ENCODE data around the gene NTNG1. TPM values are rescaled to one million over a fixed set of nuclear protein-coding genes. Genes with fewer than 3 reads are reported as not detected.
"Not testable (repeated sequence)": the region's sequence is repeated elsewhere in the genome, so short reads cannot be mapped to it uniquely, and the experiment has no call there.

NTNG1 gene
- polyA plus RNA-seq: under 1 TPM; 0.07 to 0.79 (median 0.43) TPM

DNA sequence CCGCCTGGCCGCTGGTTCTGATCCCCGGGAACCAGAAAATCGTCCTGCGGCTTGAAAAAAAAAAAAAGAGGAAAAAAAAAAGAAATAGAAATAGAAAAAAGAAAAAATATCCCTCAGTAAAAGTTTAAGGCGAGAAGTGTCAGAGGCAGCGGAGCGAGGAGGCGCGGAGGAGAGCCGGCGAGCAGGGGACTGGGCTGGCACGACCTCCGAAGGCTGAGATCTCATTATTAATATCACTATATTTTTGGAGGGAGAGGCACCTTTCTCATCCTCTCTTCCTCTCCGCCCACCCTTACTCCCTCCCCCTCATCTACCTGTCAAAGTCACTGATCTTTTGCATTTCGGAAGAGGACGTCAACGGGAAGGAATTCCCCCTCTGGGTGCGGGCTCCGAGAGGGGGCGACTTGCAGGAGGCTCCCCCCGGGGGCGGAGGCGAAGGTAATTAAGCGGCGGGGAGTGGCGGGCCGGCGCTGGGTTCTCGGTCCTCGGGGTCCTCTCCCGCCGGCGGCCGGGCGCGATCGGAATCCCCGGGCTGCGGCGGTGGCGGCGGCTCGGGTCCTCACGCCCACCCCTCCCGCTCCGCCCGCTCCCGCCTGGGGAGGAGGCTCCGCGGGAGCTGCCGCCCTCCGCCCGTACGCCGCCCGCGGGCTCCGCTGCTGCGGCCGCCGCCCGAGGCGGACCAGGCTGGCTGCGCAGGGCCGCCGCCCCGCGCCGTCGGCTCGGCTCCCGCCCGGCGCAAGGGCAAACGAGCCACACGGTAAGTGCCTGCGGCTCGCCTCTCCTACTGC, at the start of gene NTNG1:
Gene NTNG1 (plus strand): TSS at position 337 of the 788 bp plus-strand sequence.
- WGBS, 3 donors: 1% methylated on average over 65 to 79 of the region's 79 CpGs
- H3K27ac ChIP-seq (ENCODE audit: low read depth, low read length): no peak within 1 kb of the TSS

DNA sequence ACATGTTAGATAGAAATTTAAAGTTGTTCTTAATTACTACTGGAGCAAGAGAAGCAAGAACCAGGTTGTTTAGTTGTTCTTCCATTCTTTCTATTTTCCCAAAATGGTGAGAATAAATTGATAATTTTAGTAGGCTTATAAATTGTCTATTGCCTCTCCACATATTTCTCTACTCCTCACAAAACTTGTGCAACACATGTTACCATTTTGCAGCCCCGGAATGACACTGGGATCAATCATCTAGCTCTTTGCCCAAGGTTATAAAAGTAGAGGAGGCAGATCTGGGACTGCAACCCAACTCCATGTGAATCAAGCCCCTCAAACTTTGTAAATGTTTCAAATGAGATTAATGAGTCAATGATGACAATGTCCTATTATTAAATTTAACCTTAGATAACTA, 49.4 kb upstream of the NTNG1 start:
- no peak overlapping the region for H3K27ac ChIP-seq (ENCODE audit: low read depth, low read length)

DNA sequence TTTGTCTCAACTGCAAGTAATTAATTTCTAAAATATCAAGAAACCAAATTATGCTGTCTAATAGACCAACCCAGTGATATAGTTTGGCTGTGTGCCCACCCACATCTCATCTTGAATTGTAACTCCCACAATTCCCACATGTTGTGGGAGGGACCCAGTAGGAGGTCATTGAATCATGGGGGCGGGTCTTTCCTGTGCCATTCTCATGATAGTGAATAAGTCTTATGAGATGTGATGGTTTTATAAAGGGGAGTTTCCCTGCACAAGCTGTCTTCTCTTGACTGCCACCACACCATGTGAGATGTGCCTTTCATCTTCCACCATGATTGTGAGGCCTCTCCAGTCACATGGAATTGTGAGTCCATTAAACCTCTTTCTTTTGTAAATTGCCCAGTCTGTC, 47.4 kb upstream of the NTNG1 start:
- 60 to 83% (median 70%) methylated on average over 1 of the region's 1 CpG for WGBS, 3 donors
- H3K27ac ChIP-seq (ENCODE audit: low read depth, low read length): not testable (repeated sequence)

More for the DNA sequence above, 49.4 kb upstream of the NTNG1 start:
- 86 to 97% (median 92%) methylated on average over 1 of the region's 1 CpG for WGBS, 3 donors

DNA sequence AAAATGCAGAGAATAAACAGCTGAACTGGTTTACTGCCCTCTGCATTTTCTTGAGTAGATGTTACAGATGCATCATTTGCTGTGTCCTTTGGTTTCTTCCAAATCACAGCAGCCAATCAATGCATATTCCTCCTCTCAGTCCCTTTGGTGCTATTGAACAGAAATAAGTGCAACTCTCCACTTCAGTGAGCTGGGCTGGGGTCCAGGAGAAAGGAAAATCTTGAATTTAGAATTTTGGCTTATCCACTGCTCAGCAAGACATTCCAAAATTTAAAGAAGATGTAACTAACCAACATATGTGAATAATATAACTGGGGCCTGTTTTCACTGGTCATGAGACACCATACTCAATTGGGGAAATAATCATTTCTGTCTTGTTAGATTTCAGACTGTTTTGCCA, 45.2 kb upstream of the NTNG1 start:
- H3K27ac ChIP-seq (ENCODE audit: low read depth, low read length): no peak overlapping the region

DNA sequence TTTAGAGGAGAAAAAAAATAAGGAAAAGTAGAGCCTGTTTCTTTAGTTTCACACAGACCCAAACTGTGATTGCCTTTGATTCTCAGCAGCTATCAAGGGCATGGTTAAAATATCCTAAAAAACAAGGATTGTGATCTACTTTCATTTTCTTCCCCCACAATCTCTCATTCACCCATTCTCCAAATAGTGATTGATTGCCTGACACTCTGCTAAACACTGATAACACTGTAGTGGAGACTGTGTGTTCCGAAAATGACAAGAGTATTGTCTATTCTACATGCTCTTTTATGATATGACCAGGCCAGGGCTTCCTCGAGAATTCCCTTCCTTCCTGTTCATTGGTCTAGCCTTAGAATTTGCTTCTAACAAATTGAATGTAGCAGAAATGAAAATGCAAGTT, 44.1 kb upstream of the NTNG1 start:
- H3K27ac ChIP-seq (ENCODE audit: low read depth, low read length): no peak overlapping the region
- 35 to 53% (median 40%) methylated on average over 2 of the region's 2 CpGs for WGBS, 3 donors

DNA sequence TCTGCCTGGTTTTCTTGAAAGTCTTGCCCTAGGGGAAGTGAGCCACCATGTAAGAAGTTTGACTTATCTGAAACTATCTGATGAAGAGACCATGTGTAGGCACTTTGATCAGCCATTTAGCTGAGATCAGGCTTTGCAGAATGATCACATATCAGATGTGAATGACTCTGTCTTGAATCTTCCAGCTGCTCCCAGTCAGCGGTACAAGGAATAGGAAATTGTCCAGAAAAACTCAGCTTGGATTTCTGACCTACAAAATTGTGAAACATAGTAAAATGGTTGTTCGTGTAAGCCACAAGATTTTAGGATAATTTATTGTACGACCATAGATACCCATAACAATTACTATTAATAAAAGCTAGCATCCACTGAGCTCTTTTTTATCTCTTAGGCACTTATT, 41.9 kb upstream of the NTNG1 start:
- WGBS, 3 donors: 73 to 78% (median 74%) methylated on average over 3 of the region's 3 CpGs
- H3K27ac ChIP-seq (ENCODE audit: low read depth, low read length): no peak overlapping the region

DNA sequence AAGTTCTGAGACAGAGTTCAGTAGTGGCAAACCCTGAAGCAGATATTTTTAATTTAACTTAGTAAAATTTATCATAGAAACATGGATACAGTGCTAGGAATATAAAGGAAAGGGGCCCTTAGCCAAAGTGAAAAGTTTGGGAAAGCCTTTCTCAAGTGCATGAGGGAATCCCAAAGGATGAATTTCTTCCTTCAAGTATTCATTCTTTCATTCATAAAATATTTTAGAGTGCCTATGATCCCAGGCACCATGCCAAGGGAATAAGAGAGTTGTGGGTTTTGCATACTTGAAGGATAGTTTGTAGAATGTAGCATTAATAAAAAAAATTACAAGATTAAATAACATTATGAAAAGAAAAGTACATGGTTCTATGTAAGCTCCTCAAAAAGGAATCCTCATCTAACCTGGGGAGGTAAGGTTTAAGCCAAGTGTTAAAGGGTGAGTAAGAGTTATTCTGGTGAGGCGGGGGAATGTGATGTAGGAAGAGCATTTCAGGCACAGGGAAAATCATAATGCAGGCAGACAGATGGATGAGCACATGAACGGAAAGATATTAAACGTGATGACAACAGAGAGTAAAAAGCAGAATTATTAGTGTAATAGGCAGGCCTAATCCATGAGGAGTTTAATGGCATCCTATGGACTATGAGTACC, 40.4 kb upstream of the NTNG1 start:
- no peak overlapping the region for H3K27ac ChIP-seq (ENCODE audit: low read depth, low read length)
- WGBS, 3 donors: 67 to 76% (median 70%) methylated on average over 3 of the region's 3 CpGs

DNA sequence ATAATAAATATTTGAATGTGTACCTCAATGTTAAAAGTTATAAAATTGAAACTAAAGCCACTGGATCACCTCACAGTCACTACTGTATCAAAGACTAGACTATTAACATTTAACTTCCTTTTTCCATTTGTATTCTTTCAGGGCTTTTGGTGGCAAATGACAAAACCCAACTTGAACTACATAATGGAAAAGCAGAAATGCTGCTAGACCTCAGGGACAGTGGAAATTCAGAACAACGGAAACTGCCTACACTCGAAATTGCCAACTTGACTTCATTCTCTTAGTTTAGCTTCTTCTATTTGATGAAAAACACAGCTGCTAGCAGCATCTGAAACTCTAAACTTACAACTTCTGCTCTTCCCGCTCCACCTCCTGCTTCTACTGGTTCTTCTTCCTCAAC, 34.9 kb upstream of the NTNG1 start:
- H3K27ac ChIP-seq (ENCODE audit: low read depth, low read length): no peak overlapping the region
- 89 to 94% (median 90%) methylated on average over 3 of the region's 3 CpGs for WGBS, 3 donors

DNA sequence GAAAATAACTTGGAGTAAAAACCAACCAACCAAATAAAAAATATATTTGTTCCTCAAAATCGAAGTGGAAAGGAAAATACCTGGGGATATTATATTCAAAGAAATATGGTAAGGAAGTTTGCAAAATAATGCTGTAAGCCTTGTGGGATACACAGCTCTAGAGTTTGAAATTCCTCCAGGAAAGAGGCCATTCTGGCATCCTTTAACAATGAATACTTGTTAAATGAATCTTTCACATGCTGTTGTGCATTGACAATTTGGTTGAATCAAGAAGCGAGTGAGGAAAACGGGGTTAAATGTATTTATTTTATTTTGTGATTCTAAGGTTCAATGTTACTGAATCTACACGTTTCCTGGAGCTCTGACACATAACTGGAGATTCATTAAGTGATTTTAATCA, 30.5 kb upstream of the NTNG1 start:
- 45 to 49% (median 45%) methylated on average over 4 of the region's 4 CpGs for WGBS, 3 donors
- no peak overlapping the region for H3K27ac ChIP-seq (ENCODE audit: low read depth, low read length)

DNA sequence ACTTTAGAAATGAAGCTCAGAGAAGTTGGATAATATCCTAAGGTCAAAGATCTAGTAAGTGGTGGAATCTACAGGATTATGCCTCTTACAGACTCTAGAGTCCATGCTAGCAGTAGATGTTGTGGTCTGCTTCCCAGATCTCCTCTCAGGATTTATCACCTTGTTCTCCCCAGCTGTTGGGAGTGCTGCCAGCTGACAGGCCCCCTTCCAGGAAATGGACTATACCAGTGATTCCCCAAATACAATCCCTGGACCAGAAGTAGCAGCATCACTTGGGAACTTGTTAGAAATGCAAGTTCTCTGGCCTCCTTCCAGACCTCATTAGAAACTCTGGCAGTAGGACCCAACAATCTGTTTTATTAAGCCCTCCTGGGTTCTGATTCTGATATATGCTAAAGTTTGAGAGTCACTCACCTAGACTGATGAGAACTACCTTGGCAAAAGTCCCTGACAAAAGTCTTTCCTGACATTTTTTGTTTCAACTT, 24.5 kb upstream of the NTNG1 start:
- H3K27ac ChIP-seq (ENCODE audit: low read depth, low read length): no peak overlapping the region

DNA sequence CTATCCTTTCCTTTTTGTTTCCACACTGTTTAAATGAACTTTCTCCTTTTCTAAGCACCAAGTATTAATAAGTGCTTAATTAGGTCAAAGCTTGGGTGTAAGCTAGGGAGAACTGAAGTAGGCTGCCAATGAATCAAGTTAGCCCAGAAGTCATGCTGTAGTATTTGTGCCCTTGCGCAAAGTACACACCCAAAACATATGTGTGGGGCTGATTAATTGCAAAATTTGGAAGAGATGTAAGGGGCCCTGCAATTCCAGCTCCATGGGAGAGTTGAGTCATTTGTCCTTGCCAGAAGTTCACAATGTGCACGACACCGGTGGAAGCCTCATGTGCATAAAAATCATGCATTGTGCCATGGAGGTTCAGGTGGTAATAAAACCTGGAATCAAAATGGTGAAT, 18.6 kb upstream of the NTNG1 start:
- no peak overlapping the region for H3K27ac ChIP-seq (ENCODE audit: low read depth, low read length)

DNA sequence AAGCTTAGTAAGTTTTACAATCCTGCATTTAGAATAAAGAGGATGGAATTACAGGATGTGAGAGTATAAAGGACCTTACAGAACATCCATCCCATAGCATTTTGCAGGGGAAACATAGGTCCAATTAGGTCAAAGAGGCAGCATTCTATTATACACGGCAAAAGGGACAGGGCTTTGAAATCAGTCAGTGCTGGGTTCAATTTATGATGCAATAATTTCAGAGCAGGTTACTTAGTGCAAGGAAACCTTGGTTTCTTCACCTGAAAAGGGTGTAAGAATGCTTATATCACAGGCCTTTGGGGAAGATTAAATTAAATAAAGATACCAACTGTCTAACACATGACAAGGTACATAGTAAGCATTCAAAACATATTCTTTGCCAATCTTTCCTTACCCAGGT, 17.1 kb upstream of the NTNG1 start:
- no peak overlapping the region for H3K27ac ChIP-seq (ENCODE audit: low read depth, low read length)
- WGBS, 3 donors: 59 to 75% (median 71%) methylated on average over 1 of the region's 1 CpG

More for the DNA sequence above, 18.6 kb upstream of the NTNG1 start:
- 91 to 92% (median 92%) methylated on average over 3 of the region's 3 CpGs for WGBS, 3 donors

DNA sequence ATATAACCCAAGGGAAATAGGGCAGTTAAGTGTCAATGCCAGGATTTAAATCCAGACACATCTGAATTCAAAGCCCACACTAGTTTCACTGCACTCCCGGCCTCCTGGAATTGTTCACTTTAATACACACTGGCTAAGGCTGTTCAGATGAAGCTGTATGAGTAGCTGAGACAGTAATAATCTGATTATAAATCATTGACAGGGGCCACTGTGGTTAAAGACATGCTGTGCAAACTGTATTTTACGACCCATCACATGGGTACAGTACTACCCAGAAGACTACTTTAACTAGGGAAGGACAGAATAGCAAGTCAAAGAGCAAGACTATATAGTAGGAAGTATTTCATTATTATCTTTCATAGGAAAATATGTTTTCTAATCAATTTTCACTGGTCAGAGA, 16.1 kb upstream of the NTNG1 start:
- 62 to 77% (median 73%) methylated on average over 2 of the region's 2 CpGs for WGBS, 3 donors
- H3K27ac ChIP-seq (ENCODE audit: low read depth, low read length): no peak overlapping the region

DNA sequence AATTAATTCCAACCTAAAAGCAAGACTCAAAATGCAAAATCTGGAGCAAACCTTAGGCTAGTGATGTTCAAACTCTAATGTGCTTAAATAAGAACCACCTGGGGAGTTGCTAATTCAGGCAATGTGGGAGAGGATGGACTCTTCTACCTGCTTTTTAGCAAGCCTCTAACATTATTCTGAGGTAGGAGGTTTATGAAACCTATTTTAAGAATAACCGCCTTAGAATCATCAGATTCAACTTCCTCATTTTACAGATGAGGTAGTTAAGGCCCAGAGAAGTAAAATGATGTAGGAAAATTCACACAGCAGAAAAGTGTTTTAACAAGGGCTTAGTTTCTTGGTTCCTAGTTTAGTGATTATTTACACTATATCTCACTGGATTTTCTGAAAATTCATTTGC, 8.6 kb upstream of the NTNG1 start:
- no peak overlapping the region for H3K27ac ChIP-seq (ENCODE audit: low read depth, low read length)
- WGBS, 3 donors: 64 to 76% (median 67%) methylated on average over 1 of the region's 1 CpG

DNA sequence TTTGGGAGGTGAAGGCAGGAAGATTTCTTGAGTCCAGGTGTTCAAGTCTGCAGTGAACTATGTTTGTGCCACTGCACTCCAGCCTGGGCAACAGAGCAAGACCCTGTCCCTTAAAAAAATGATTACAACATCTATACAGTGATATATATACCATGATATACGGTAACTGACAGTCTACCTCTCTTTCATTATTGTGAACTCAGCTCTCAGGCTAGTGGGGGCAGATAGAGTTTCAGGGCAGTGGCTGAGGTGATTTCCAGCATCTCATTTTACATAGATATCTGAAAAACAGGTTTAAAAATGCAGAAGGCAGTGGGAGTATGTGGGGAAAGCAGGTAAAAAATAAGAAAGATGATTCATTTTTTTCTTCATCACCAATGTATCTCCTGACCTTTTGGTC, 8.1 kb upstream of the NTNG1 start:
- 46 to 76% (median 75%) methylated on average over 1 of the region's 1 CpG for WGBS, 3 donors

DNA sequence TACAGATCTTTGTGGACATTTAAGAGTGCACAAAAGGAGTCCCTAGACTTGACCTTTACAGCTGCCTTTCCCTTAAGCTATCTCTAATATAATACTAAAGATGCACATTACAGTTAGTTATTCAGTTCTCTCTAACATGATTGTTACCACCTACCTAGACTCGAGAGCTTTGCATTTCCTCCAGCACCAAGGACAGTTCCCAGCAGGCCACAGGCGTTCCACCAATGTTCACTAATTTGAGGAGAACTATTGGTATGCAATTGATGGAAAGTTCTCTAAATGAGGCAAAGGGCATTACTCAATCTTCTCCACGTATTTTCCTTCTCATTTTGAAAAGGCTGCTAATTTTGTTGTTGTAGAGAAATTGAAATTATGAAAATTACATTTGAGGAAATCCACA, 5.4 kb upstream of the NTNG1 start:
- 2 to 4% (median 2%) methylated on average over 3 of the region's 3 CpGs for WGBS, 3 donors
- H3K27ac ChIP-seq (ENCODE audit: low read depth, low read length): no peak overlapping the region

More for the DNA sequence above, 8.1 kb upstream of the NTNG1 start:
- no peak overlapping the region for H3K27ac ChIP-seq (ENCODE audit: low read depth, low read length)

DNA sequence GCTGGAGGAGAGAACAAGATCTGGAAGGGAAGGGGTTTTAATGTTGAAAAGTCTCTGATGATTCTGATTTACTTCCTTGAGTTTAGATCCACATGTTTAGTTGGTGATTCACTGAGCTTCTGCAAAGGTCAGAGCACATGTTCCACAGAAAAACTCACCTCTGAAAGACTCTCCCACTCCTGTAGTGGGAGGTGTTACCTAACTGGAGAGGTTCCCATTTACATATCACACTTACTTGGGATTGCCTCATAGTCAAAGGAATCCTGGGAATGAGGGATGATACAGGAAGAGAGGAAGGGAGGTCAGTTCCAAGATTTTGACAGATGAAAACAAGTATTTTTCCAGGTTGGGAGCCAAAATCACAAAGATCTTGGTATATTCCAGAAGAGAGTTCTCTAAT, 2.7 kb upstream of the NTNG1 start:
- no peak overlapping the region for H3K27ac ChIP-seq (ENCODE audit: low read depth, low read length)

DNA sequence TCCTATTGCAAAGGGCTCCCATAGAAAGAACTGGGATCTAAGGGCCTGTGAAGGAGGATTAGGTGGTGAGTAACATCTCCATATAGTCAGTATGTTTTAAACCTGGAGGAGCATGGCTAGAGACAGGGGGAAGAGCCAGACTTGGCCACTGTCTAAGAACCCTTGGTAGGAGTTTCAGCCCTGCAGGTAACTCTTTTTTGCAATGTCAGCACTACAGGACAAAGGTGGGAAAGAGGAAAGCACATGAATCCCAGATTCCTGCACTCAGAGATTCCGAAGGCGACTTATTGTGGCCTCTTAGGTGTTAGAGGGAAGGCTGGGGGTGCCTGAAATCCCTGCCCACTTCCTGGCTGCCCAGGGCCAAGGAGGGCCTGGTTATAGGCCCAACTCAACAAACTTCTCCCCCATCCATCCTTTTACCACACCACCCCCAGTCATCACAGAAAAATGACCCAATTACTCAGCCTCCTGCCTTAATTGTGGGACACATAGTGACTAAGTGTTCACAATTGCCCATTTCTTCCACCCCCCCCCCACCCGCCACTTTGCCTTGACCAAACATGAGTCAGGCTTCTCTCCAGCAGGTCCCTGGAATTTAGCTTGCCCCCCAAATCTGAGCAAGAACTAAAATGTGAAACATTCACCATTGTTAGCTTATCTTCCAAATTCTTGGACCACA, 1.9 kb upstream of the NTNG1 start:
- 65 to 97% (median 83%) methylated on average over 3 of the region's 3 CpGs for WGBS, 3 donors

DNA sequence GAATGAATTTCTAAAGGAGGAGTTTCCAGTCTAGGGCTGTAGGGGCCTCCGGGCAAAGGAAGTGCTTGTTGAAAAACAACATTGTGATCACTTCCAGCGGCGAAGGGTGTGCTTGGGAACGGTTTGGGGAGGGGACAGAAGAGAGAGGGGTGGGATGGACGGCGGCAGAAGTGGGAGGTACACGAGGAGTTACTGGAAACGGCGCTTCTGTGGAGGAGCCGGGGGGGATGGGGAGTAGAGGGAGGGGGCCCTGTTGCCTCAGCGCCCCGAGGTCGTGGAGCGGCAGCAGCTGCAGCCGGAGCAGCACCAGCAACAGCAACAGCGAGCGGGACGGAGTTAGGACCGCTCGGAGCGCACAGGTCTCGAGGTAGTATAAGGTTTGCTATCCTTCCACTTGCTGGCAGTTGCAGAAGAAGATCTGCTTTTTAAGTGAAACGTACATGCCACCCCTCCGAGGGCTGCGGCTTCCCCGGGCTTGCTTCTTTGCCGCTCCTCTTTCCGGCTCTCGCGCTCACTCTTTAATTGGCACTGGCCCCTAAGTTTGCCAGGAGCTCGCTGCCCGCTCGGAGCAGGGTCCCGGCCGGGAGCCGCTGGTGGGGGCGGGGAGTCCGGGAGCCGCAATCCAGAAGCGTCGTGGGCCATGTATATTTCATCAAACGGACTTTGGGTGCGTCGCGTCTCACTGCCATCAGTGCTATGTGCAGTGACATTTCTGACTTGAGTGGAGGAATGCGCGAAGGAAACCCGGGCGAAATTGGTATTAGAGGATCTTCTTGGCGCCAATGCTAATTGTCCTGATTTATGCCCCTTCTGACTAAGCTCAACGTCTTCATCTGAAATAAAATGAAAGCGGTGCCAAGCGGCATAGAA, 771 bp upstream of the NTNG1 start:
- no peak overlapping the region for H3K27ac ChIP-seq (ENCODE audit: low read depth, low read length)
- WGBS, 3 donors: 0 to 1% (median 0%) methylated on average over 49 to 53 of the region's 53 CpGs

More for the DNA sequence above, 1.9 kb upstream of the NTNG1 start:
- no peak overlapping the region for H3K27ac ChIP-seq (ENCODE audit: low read depth, low read length)

All from adipose tissue (tissue), 3 donors.